GM18868 (cell line): ENCODE data around the gene TAF4.

Source experiments
- ATAC-seq: cut with Tn5 transposase; IDR thresholded peaks from one replicate; pipeline ENCODE4 v1.9.1; 2021; ENCODE audit warnings: mild to moderate bottlenecking, moderate library complexity; ENCODE audit not compliant: unreplicated experiment

The TAF4 gene

GRCh38 chr20:61966492-61967244 is 99.0 kb downstream of the TAF4 start:
- ATAC-seq = no peak

GRCh38 chr20:61965606-61966491 is 99.8 kb downstream of the TAF4 start:
- ATAC-seq = no peak

GRCh38 chr20:61964675-61965605 is 100.7 kb downstream of the TAF4 start:
- no peak for ATAC-seq

- no peak for ATAC-seq
Measured at GRCh38 chr20:61963885-61964674, 101.6 kb downstream of the TAF4 start.

GRCh38 chr20:61963149-61963548 is 102.5 kb downstream of the TAF4 start:
- ATAC-seq = no peak

DNA sequence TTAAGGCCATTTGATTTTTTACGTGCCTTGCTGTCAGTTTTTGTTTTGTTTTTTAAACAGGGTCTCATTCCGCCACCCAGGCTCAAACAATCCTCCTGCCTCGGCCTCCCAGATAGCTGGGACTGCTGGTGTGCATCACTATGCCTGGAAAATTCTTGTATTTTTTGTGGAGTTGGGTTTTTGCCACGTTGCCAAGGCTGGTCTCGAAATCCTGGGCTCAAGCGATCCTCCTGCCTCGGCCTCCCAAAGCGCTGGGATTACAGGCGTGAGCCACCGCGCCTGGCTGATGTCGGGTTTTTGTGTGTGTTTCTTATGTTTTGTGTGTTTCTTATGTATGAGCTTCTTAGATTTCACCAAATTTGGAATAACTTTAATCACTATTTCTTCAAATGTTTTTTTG is 104.8 kb downstream of the TAF4 start:
- no peak for ATAC-seq

DNA sequence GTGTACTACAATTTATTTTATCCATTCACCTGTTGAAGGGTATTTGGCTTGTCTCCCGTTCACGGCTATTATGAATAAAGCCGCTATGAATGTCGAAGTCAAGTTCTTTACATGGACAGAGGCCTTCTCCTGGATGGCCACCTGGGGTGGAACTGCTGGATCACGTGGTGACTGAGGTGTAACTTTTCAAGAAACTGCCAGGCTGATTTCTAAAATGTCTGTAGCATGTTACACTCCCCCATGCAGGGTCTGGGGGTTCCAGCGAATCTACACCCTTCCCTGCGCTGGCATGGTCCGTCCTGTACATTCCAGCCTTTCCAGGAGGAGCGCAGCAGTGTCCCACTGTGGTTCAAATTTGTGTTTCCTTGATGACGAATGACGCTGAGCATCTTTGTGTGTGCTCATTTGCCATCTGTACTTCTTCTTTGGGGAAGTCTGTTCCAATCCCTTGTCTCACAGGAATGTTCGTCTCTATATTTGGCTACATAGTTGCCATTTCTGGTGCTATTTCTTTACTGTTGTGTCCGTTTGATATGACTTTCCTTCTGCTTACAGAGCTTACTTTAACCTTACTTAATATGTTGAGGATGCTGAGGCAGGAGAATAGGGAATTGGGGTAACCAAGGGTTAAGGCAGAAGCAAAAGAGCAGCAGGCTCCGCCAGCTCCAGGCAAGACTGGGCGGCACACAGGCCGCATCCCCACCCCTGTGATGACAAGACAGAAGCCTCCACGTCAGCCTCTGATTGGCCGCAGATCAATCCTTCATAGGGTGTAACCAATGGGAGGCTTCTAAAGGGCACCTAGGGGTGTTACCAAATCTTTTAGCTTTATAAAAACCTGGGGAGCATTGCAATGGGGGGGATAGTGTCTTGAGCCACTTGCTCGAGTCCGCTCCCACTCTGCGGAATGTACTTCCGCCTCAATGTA is 106.6 kb downstream of the TAF4 start:
- no peak for ATAC-seq

DNA sequence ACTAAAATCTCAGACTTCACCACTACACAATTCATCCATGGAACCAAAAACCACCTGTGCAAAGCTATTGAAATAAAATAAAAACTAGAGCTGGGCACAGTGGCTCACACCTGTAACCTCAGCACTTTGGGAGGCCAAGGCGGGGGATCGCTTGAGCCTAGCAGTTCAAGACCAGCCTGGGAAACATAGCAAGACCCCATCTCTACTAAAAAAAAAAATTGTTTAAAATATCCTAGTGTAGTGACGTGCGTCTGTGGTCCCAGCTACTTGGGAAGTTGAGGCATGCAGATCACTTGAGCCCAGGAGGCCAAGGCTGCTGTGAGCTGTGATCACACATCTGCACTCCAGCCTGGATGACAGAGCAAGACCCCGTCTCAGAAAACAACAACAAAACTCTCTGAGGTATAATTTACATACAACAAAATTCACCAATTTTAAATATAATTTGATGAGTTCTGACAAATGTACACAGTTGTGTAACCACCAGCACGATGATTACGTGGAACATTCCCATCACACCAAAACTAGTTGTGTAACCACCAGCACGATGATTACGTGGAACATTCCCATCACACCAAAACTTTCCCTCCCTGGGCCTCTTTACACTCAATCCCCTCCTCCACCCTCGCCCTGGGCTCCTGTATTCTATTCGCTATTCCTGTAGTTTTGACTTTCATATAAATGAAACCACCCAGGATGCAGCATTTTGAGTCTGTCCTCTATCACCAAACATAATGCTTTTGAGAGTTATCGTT is 107.5 kb downstream of the TAF4 start:
- ATAC-seq = no peak

- no peak for ATAC-seq
Measured at GRCh38 chr20:61956396-61957342, 109.0 kb downstream of the TAF4 start.

- no peak for ATAC-seq
Measured at GRCh38 chr20:61955668-61956395, 109.8 kb downstream of the TAF4 start.

- ATAC-seq = no peak
Measured at GRCh38 chr20:61954276-61955021, 111.2 kb downstream of the TAF4 start.

DNA sequence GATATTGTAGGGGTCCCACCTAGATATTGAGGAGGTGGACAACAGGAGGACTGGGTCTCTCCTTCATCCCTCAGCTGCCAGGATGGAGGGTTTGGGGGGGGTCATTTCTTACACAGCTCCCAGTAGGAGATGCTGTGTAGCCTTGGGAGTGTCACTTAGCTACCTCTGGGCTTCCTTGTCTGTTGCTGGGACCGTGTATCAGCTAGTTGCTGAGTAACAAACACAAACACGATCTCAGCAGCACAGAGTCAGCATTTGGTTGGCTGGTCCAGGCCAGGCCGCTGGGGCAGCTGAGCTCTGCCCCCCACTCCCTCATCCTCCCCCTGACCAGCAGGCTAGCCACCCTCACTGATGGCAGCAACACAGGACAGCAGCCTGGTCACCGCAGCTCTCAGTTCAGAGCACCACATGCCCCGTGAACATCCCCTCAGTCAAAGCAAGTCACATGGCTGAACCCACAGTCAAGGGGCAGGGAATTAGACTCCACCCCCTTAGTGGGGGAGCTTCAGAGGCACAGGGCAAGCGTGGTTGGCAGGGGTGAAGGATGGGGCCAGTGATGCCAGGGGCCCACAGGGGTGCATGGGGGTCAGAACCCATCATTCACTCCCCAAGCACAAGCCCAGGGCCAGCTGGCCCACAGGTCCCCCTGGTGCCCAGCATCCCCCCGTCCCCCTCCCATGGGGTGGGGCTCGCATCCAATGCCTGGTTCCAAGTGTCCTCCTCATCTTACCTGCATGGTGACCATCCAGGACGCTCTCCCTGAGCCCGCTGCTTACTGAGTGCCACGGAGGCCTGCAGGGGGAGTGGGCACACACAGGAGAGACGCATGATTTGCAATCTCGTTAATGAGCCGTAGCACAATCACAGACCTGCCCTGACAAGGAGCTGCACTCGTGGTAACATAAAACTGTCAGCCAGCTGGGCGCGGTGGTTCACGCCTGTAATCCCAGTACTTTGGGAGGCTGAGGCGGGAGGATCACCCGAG is 112.4 kb downstream of the TAF4 start:
- ATAC-seq = no peak

DNA sequence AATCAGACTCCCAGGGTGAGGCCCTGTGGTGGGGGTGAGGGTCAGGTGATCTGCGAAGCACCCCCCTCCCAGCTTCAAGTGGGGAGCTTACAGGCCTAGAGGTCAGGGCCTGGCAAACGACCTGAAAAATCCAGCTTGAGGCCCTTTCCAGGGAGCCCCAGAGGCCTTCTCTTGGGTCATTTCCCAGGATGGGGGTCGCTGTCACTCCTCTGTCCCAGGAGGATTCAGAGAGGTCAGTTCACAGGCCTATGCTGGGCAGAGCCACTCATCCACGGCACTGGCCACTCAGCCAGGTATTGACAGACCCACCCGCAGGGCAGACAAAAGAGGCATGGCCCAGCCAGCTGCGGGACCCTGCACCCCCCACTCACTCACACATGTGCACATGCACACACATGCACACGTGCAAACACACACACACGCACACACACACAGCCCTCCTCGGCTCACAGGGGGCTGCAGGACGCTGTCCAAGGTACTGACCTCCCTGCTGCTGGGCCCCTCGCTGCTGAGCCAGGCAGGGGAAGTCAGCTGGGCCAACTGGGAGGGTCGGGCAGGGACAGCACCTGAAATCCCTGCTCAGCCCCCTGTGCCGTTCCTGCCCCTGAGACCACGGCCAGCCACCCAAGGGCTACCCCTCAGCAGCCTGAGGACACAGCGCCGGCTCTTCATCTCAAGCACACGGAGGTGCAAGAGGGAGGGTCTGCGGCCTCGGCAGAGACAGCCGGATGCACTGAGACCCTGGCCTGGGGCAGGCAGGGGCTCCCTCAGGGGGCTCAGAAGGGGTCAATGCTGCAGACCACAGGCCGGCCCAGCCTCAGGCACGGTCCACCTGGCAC is 113.8 kb downstream of the TAF4 start:
- ATAC-seq = no peak

- ATAC-seq = no peak
Measured at GRCh38 chr20:61950641-61951071, 115.0 kb downstream of the TAF4 start.
